Measurements from ENCODE around the gene SLFN12L. TPM values are rescaled to one million over a fixed set of nuclear protein-coding genes. Genes with fewer than 3 reads are reported as not detected.

The SLFN12L gene
- polyA plus RNA-seq, 1 of the 3 experiments (the other 2 are of a cell fraction), result not detected

DNA sequence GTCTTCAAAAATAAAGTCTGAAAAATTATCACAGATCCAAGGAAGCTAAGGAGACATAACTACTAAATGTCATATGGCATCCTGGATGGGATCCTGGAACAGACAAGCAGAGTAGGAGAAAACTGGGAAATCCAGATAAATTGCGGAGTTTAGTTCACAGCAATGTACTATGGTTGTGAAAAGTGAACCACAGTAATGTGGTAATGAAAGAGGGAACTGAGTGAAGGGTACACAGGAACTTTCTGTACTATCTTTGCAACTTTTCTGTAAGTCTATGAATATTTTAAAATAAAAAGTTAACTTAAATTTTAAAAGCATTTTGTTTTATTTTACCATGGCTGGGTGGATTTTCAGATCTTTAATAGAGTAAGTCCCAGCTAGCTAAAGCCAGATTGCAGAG is 16.3 kb downstream of the SLFN12L start:
- ChIA-PET CTCF (interaction anchor here (0.6 to 1.5 kb wide), 5 partner anchors 12 to 1357 kb away, joined by 3 to 5 read pairs (median 4); no protein-coding TSS in a partner anchor), POLR2A (no interaction called here)
- H3K9me3 ChIP-seq, result no peaks in the 10 kb centered on the region
- H4K20me1 ChIP-seq (ENCODE audit: insufficient read depth), result no peaks in the 10 kb centered on the region
- H2AFZ ChIP-seq (ENCODE audit: low read depth), result no peak overlapping the region
- TF ChIP-seq, protein P1, sequence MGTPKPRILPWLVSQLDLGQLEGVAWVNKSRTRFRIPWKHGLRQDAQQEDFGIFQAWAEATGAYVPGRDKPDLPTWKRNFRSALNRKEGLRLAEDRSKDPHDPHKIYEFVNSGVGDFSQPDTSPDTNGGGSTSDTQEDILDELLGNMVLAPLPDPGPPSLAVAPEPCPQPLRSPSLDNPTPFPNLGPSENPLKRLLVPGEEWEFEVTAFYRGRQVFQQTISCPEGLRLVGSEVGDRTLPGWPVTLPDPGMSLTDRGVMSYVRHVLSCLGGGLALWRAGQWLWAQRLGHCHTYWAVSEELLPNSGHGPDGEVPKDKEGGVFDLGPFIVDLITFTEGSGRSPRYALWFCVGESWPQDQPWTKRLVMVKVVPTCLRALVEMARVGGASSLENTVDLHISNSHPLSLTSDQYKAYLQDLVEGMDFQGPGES (IDR thresholded peaks at IDR 0.05; ENCODE audit: low read depth, low read length), result no peak
- TF ChIP-seq TCF12 (IDR thresholded peaks at IDR 0.05) (no peak), JUND (IDR thresholded peaks at IDR 0.05) (no peak), RAD21 (IDR thresholded peaks at IDR 0.05; ENCODE audit: low read length) (no peak), TEAD4 (IDR thresholded peaks at IDR 0.05; ENCODE audit: borderline replicate concordance, insufficient read depth) (no peak), MEF2A (IDR thresholded peaks at IDR 0.05; ENCODE audit: borderline replicate concordance, low read depth) (no peak), RFX5 (IDR thresholded peaks at IDR 0.05; ENCODE audit: low read length) (no peak), TAF1 (IDR thresholded peaks at IDR 0.05; ENCODE audit: borderline replicate concordance, low read depth, low read length) (no peak), POLR2AphosphoS5 (IDR thresholded peaks at IDR 0.05; ENCODE audit: low read depth, low read length) (no peak), YY1 (IDR thresholded peaks at IDR 0.05; ENCODE audit: low read depth) (no peak), NRF1 (IDR thresholded peaks at IDR 0.05; ENCODE audit: low read depth, low read length) (no peak), CHD2 (IDR thresholded peaks at IDR 0.05; ENCODE audit: low read length, partially characterized antibody) (no peak), NFIC (IDR thresholded peaks at IDR 0.05; ENCODE audit: borderline replicate concordance) (no peak), FOSL2 (IDR thresholded peaks at IDR 0.05; ENCODE audit: borderline replicate concordance, low read depth) (no peak), SMC3 (IDR thresholded peaks at IDR 0.05; ENCODE audit: low read depth, low read length) (no peak)
- TF ChIP-seq, protein P2, sequence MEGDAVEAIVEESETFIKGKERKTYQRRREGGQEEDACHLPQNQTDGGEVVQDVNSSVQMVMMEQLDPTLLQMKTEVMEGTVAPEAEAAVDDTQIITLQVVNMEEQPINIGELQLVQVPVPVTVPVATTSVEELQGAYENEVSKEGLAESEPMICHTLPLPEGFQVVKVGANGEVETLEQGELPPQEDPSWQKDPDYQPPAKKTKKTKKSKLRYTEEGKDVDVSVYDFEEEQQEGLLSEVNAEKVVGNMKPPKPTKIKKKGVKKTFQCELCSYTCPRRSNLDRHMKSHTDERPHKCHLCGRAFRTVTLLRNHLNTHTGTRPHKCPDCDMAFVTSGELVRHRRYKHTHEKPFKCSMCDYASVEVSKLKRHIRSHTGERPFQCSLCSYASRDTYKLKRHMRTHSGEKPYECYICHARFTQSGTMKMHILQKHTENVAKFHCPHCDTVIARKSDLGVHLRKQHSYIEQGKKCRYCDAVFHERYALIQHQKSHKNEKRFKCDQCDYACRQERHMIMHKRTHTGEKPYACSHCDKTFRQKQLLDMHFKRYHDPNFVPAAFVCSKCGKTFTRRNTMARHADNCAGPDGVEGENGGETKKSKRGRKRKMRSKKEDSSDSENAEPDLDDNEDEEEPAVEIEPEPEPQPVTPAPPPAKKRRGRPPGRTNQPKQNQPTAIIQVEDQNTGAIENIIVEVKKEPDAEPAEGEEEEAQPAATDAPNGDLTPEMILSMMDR (IDR thresholded peaks at IDR 0.05), result no peak
- TF ChIP-seq, protein P3, sequence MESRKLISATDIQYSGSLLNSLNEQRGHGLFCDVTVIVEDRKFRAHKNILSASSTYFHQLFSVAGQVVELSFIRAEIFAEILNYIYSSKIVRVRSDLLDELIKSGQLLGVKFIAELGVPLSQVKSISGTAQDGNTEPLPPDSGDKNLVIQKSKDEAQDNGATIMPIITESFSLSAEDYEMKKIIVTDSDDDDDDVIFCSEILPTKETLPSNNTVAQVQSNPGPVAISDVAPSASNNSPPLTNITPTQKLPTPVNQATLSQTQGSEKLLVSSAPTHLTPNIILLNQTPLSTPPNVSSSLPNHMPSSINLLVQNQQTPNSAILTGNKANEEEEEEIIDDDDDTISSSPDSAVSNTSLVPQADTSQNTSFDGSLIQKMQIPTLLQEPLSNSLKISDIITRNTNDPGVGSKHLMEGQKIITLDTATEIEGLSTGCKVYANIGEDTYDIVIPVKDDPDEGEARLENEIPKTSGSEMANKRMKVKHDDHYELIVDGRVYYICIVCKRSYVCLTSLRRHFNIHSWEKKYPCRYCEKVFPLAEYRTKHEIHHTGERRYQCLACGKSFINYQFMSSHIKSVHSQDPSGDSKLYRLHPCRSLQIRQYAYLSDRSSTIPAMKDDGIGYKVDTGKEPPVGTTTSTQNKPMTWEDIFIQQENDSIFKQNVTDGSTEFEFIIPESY (IDR thresholded peaks at IDR 0.05; ENCODE audit: borderline replicate concordance, low read depth), result no peak
- TF ChIP-seq, protein P4, sequence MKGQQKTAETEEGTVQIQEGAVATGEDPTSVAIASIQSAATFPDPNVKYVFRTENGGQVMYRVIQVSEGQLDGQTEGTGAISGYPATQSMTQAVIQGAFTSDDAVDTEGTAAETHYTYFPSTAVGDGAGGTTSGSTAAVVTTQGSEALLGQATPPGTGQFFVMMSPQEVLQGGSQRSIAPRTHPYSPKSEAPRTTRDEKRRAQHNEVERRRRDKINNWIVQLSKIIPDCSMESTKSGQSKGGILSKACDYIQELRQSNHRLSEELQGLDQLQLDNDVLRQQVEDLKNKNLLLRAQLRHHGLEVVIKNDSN (IDR thresholded peaks at IDR 0.05; ENCODE audit: borderline replicate concordance, low read depth), result no peak
- TF ChIP-seq, protein P5, sequence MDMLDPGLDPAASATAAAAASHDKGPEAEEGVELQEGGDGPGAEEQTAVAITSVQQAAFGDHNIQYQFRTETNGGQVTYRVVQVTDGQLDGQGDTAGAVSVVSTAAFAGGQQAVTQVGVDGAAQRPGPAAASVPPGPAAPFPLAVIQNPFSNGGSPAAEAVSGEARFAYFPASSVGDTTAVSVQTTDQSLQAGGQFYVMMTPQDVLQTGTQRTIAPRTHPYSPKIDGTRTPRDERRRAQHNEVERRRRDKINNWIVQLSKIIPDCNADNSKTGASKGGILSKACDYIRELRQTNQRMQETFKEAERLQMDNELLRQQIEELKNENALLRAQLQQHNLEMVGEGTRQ (IDR thresholded peaks at IDR 0.05; ENCODE audit: borderline replicate concordance, low read depth, low read length), result no peak
- no peaks in the 10 kb centered on the region for H3K9me2 ChIP-seq
- no peak overlapping the region for H3K9ac ChIP-seq
- H3K4me2 ChIP-seq, result no peak overlapping the region
- H3K27me3 ChIP-seq (ENCODE audit: insufficient read depth), result peaks cover 31% of the 10 kb centered on the region; the same call in 1 of the 2 replicates
- 10% methylated on average over 1 of the region's 1 CpG for WGBS (ENCODE audit: low lambda C conversion rate)
- H3K79me2 ChIP-seq (ENCODE audit: insufficient read depth), result no peaks in the 10 kb centered on the region
- no peaks in the 10 kb centered on the region for H3K36me3 ChIP-seq (replicated peaks in 1 of 2; ENCODE audit: control insufficient read depth in 1 of 2, insufficient read depth in 2 of 2, low read length in 1 of 2)
- no peaks in the 10 kb centered on the region for H3K4me1 ChIP-seq (ENCODE audit: control insufficient read depth in 1 of 2, insufficient read depth in 2 of 2, low read depth in 1 of 2, low read length in 1 of 2)
- no peak overlapping the region for H3K27ac ChIP-seq (ENCODE audit: low read depth in 2 of 2, low read length in 1 of 2)
- H3F3A ChIP-seq (replicated peaks; ENCODE audit: insufficient read depth), result no peaks in the 10 kb centered on the region
- no peak overlapping the region for H3K4me3 ChIP-seq (ENCODE audit: low read depth in 2 of 2, low read length in 1 of 2)
- DNase-seq, result no peak
